SK-N-SH (cell line): ENCODE measurements around the gene DCUN1D2.

Source experiments
- ELF1 ChIP-seq: IDR thresholded peaks from 2 replicates; pipeline ENCODE4 v1.4.0; 2012
- GABPA ChIP-seq: IDR thresholded peaks from 2 replicates; pipeline ENCODE4 v1.4.0; 2012; ENCODE audit warnings: low read depth, mild to moderate bottlenecking
- MAX ChIP-seq: IDR thresholded peaks from 2 replicates; pipeline ENCODE4 v1.4.0; 2012; ENCODE audit warnings: low read depth
- TCF12 ChIP-seq: IDR thresholded peaks from 2 replicates; pipeline ENCODE4 v1.4.0; 2012
- TEAD4 ChIP-seq: IDR thresholded peaks from 2 replicates; pipeline ENCODE4 v1.4.0; 2012; ENCODE audit warnings: mild to moderate bottlenecking, borderline replicate concordance; ENCODE audit not compliant: insufficient read depth
- TF ChIP-seq, protein P1 (sequence below): fragments of 200-600 bp; sonication (generic); IDR thresholded peaks from 2 replicates; pipeline ENCODE4 v1.6.1; 2017; ENCODE audit warnings: antibody characterized with exemption, mild to moderate bottlenecking, moderate library complexity
- TF ChIP-seq, protein P2 (sequence below): IDR thresholded peaks from 2 replicates; pipeline ENCODE4 v1.4.0; 2012; ENCODE audit warnings: low read depth, borderline replicate concordance

- TF ChIP-seq, protein P1, sequence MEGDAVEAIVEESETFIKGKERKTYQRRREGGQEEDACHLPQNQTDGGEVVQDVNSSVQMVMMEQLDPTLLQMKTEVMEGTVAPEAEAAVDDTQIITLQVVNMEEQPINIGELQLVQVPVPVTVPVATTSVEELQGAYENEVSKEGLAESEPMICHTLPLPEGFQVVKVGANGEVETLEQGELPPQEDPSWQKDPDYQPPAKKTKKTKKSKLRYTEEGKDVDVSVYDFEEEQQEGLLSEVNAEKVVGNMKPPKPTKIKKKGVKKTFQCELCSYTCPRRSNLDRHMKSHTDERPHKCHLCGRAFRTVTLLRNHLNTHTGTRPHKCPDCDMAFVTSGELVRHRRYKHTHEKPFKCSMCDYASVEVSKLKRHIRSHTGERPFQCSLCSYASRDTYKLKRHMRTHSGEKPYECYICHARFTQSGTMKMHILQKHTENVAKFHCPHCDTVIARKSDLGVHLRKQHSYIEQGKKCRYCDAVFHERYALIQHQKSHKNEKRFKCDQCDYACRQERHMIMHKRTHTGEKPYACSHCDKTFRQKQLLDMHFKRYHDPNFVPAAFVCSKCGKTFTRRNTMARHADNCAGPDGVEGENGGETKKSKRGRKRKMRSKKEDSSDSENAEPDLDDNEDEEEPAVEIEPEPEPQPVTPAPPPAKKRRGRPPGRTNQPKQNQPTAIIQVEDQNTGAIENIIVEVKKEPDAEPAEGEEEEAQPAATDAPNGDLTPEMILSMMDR, result no peak
- TF ChIP-seq GABPA (no peak), TEAD4 (no peak), TCF12 (no peak), ELF1 (no peak), MAX (no peak)
- TF ChIP-seq, protein P2, sequence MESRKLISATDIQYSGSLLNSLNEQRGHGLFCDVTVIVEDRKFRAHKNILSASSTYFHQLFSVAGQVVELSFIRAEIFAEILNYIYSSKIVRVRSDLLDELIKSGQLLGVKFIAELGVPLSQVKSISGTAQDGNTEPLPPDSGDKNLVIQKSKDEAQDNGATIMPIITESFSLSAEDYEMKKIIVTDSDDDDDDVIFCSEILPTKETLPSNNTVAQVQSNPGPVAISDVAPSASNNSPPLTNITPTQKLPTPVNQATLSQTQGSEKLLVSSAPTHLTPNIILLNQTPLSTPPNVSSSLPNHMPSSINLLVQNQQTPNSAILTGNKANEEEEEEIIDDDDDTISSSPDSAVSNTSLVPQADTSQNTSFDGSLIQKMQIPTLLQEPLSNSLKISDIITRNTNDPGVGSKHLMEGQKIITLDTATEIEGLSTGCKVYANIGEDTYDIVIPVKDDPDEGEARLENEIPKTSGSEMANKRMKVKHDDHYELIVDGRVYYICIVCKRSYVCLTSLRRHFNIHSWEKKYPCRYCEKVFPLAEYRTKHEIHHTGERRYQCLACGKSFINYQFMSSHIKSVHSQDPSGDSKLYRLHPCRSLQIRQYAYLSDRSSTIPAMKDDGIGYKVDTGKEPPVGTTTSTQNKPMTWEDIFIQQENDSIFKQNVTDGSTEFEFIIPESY, result no peak
Observed at GRCh38 chr13:113489171-113489548, 1.4 kb downstream of the DCUN1D2 start.
